HG03097 (cell line): Measurements from ENCODE around the gene ZNF778.
"Not testable (repeated sequence)": the region's sequence is repeated elsewhere in the genome, so short reads cannot be mapped to it uniquely, and the experiment has no call there.

Source experiments
- ATAC-seq: cut with Tn5 transposase; IDR thresholded peaks from one replicate; pipeline ENCODE4 v1.9.1; 2021; ENCODE audit not compliant: unreplicated experiment, low FRiP score

The ZNF778 gene

DNA sequence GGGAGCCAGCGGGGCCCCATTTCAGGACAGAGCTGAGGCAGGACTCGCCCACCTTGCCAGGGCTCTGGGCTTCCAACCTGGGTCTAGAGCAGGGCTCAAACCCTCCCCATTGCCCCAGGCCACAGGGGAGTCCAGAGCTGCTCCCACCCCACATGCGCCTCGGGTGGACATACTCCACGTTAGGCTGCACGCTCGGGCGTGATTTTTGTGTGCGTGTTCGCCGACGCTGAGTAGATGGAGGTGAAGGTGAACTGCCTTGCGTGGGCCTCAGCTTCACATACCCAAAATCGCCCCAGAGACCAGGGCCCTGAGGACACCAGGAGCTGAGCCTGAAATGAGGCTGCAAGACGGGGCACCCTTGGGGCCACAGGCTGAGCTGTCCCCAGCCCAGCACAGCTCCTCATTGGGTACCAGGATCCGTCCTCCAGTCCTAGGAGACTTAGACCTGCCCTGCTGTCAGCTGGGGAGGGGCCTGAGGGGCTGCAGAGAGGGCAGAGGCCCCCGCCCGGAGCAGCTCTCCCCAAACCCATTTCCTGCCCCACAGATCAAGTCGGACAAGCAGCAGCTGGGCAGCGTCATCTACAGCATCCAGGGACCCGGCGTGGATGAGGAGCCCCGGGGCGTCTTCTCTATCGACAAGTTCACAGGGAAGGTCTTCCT, 37.7 kb upstream of the ZNF778 start:
- ATAC-seq: no peak

DNA sequence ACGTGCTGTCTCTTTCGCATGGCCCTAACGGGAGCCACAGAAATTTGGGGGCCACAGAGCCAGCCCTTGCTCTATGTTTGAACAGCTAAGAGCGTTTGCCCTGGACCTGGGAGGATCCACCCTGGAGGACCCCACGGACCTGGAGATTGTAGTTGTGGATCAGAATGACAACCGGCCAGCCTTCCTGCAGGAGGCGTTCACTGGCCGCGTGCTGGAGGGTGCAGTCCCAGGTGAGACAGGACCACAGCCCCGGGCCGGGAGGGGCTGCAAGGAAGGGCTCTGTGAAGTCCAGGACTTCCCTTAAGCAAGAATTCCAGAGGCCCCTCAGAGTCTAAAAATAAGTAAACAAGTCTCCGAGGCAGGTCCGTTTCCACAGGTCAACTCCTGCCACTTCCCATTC, 34.0 kb upstream of the ZNF778 start:
- ATAC-seq: no peak

DNA sequence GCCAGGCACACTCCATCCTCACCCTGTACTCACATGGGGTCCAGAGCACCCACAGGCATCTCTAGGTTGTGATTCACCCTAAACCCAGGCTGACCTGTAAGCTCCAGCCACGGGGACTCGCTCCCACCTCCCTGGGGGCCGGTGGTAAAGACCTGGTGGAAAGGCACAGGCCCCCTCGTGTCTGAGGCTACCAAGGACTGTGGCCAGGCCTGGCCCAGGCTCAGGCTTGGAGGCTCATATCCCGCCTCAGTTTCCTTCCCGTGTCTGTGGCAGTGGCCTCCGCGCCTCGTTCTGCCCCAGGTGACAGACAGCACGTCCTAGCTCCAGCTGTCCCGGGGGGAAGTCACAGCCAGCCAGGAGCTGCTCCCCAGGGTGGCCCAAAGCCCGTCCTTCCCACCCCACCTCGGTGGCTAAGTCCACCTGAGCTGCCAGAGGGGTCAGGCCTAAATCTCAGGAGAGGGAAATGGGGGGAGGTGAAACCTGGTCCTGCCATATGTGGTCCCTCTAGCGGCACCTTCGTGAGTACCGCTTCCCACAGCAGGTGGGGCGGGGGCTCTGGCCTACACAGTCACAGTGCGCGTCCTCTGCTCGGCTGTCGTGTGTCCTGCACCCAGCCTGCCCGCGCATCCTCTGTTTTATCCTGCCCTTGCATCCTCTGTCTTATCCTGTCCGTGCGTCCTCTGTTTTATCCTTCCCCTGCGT, 33.4 kb upstream of the ZNF778 start:
- ATAC-seq: no peak

DNA sequence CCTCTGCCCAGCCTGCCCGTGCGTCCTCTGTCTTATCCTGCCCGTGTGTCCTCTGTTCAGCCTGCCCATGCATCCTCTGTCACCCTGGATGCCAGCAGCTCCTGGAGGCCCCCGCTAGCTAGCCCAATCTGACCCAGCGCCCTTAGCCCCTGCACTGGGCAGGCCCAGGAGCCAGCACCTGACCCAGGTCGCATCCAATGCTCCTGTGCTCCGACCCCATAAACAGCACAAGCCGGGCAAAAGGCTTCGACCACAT, 32.9 kb upstream of the ZNF778 start:
- no peak for ATAC-seq

DNA sequence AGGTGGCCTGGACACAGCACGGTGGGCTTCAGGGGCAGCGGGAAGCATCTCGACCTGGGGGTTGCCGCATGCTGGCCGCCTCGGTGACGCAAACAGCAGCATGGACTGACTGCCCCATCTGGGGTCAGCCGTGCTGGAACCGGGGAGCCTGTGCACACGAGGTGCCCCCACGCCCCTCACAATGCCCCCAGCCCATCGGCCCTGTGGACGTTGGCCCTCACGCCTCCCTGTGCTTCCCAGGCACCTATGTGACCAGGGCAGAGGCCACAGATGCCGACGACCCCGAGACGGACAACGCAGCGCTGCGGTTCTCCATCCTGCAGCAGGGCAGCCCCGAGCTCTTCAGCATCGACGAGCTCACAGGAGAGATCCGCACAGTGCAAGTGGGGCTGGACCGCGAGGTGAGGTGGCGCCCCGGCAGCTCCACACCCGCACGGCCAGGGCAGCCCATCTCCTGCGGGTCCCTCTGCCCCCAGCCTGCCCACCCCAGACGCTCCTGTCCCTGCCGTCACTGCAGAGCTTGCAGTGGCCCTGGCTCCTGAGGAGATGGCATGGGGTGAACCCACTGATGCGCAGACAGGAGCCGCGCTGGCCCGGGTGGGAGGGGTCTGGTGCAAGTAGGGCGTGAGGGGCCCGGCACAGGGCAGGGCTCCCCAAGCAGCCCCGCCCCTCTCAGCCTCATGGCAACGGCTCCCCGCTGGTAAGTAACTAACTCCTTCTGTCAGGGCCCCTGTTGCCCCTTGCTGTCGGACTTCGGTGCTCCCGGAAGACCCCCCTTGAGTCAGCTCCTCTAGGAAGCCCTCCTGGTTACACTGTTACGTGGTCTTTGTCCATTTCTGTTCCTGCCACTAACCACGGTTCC, 32.3 kb upstream of the ZNF778 start:
- ATAC-seq: no peak

DNA sequence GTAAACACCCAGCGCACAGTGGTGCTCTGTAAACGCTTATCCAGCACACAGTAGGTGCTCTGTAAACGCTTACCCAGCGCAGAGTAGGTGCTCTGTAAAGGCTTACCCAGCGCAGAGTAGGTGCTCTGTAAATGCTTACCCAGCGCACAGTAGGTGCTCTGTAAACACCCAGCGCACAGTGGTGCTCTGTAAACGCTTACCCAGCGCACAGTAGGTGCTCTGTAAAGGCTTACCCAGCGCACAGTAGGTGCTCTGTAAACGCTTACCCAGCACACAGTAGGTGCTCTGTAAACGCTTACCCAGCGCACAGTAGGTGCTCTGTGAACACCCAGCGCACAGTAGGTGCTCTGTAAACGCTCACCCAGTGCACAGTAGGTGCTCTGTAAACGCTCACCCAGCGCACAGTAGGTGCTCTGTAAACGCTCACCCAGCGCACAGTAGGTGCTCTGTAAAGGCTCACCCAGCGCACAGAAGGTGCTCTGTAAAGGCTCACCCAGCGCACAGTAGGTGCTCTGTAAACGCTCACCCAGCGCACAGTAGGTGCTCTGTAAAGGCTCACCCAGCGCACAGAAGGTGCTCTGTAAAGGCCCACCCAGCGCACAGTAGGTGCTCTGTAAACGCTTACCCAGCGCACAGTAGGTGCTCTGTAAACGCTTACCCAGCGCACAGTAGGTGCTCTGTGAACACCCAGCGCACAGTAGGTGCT, 31.5 kb upstream of the ZNF778 start:
- ATAC-seq: not testable (repeated sequence)

DNA sequence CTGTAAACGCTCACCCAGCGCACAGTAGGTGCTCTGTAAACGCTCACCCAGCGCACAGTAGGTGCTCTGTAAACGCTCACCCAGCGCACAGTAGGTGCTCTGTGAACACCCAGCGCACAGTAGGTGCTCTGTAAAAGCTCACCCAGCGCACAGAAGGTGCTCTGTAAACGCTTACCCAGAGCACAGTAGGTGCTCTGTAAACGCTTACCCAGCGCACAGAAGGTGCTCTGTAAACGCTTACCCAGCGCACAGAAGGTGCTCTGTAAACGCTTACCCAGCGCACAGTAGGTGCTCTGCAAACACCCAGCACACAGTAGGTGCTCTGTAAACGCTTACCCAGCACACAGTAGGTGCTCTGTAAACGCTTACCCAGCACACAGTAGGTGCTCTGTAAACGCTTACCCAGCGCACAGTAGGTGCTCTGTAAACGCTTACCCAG, 30.9 kb upstream of the ZNF778 start:
- not testable (repeated sequence) for ATAC-seq

DNA sequence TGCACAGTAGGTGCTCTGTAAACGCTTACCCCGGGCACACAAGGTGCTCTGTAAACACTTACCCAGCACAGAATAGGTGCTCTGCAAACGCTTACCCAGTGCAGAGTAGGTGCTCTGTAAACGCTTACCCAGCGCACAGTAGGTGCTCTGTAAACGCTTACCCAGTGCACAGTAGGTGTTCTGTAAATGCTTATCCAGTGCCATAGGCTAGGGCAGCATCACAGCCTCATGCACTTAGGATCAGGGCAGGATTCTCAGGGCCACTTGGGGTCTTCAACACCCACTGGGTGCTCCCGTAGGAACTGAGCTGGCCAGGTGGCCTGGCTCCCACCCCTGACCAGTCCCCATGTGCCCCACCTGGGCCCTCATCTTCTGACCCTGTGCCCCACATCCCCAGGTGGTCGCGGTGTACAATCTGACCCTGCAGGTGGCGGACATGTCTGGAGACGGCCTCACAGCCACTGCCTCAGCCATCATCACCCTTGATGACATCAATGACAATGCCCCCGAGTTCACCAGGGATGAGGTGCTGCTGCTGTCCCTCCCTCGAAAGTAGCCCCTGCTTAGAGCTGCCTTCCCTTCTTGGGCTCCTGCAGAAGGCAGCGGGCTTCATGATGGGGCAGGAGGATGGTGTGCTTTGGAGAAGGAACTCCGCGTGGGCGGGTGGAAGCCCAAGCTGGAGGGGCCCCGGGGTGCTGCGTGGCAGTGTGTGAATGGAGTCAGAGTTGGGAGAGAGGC, 30.3 kb upstream of the ZNF778 start:
- no peak for ATAC-seq

DNA sequence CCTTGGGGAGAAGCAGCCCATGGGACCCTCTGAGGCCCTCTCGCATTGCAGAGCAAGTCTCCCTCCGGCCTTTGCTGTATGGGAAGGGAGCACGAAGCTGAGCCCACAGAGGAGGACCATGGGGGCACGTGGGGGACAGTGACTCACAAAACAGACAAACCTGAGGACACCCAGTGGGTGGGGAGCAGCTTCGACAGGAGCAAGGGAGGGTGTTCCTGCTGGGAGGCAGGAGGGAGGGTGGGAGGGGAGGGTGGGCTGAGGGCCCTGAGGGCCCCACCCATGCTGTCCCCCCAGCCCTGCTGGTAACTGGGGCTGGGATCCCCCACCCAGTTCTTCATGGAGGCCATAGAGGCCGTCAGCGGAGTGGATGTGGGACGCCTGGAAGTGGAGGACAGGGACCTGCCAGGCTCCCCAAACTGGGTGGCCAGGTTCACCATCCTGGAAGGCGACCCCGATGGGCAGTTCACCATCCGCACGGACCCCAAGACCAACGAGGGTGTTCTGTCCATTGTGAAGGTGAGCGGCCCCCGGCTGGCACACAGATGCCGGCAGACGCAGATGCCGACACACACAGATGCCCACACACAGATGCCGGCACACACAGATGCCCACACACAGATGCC, 29.6 kb upstream of the ZNF778 start:
- ATAC-seq: no peak

DNA sequence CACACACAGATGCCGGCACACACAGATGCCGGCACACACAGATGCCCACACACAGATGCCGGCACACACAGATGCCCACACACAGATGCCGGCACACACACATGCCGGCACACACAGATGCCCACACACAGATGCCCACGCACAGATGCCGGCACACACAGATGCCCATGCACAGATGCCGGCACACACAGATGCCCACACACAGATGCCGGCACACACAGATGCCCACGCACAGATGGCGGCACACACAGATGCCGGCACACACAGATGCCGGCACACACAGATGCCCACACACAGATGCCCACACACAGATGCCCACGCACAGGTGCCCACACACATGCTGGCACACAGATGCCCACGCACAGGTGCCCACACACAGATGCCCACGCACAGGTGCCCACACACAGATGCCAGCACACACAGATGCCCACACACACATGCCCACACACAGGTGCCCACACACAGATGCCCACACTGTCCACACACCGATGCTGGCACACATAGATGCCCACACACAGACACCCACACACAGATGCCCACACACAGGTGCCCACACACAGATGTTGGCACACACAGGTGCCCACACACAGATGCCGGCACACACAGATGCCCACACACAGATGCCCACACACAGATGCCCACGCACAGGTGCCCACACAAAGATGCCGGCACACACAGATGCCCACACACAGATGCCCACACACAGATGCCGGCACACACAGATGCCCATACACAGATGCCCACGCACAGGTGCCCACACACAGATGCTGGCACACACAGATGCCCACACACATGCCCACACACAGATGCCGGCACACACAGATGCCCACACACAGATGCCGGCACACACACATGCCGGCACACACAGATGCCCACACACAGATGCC, 28.8 kb upstream of the ZNF778 start:
- ATAC-seq: not testable (repeated sequence)

DNA sequence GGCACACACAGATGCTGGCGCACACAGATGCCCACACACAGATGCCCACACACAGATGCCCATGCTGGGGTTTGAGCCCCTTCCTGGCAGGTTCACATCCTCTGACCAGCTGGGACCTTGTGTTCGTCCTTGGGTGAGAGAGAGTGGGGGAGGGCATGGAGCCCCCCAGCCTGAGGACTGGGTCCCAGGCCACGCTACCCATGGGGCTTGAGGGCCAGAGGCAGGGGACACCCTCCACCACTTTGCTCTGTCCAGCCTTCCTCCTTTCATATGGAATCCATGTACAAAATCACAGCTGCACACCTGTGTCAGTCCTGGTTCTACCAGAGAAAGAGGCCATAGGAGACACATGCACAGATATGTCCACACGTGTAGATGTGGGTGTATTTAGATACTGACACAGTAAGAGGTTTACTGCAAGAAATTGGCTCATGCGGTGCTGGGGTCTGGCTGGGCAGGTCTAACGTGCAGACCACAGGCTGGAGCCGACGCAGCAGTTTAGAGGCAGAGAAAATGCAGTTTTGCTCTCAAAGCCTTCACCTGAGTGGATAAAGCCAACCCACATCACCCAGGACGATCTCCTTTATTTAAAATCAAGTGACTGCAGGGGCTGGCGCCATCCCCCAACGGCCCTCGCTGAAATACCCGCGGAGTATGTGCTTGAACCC, 28.0 kb upstream of the ZNF778 start:
- ATAC-seq: no peak

DNA sequence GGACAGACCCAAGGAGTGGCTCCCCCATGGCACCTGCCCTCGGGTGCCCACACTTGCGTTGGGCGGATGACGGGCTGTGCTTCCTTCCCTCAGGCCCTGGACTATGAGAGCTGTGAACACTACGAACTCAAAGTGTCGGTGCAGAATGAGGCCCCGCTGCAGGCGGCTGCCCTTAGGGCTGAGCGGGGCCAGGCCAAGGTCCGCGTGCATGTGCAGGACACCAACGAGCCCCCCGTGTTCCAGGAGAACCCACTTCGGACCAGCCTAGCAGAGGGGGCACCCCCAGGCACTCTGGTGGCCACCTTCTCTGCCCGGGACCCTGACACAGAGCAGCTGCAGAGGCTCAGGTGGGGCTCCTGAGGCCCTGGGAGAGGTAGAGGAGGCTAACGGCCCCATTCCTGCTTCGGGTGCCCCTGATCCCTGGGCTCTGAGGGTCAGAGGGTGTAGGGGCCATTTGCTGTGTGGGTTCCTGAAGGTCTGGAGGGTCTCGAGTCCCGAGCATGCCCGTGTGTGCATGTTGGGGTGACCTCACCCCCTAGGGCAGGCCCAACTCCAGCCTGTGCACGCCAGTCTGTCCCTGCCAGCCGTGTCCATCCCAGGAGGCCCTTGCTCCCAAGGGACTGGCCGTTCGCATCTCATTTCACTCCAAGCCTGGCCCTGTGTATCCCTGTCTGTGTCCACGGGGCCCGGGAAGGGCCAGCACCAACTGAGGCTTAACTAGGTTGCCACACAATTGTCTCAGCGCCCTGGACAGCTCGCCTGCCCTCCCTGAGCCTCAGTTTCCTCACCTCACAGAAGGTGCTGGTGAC, 27.1 kb upstream of the ZNF778 start:
- ATAC-seq: no peak

DNA sequence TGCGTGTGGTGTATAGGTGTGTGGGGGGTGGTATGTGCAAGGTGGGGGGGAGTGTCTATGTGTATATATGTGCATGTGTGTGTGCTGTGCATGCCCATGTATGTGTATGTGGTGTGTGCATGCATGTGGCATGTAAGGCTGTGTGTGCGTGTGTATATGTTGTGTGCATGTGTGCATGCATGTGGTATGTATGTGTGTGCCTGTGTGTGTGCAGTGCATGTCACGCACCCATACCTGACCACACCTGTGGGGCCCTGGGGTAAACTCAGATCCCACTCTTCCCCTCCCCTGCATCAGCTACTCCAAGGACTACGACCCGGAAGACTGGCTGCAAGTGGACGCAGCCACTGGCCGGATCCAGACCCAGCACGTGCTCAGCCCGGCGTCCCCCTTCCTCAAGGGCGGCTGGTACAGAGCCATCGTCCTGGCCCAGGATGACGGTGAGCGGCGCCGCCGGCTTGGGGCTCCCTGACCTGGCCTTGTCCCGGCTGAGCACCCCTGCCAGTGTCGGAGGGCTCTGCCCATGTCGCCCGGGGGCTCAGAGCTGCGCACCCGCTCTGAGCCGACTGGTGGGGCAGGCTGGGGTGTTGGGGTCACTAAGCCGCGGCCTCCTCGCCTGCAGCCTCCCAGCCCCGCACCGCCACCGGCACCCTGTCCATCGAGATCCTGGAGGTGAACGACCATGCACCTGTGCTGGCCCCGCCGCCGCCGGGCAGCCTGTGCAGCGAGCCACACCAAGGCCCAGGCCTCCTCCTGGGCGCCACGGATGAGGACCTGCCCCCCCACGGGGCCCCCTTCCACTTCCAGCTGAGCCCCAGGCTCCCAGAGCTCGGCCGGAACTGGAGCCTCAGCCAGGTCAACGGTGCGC, 26.2 kb upstream of the ZNF778 start:
- ATAC-seq: no peak

DNA sequence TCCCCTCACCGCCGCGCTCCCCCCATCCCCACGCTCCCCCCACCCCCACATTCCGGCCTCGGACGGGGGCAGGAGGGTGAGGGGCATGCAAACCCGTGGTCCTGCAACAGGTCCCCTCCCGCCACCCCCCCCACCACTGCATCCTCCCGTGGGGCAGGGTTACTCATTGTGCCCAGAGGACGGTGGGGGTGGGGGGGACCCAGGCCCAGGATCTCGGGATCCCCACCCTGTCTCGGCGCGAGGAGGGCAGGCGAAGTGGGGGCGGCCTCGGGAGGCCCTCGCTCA, 25.7 kb upstream of the ZNF778 start:
- no peak for ATAC-seq

DNA sequence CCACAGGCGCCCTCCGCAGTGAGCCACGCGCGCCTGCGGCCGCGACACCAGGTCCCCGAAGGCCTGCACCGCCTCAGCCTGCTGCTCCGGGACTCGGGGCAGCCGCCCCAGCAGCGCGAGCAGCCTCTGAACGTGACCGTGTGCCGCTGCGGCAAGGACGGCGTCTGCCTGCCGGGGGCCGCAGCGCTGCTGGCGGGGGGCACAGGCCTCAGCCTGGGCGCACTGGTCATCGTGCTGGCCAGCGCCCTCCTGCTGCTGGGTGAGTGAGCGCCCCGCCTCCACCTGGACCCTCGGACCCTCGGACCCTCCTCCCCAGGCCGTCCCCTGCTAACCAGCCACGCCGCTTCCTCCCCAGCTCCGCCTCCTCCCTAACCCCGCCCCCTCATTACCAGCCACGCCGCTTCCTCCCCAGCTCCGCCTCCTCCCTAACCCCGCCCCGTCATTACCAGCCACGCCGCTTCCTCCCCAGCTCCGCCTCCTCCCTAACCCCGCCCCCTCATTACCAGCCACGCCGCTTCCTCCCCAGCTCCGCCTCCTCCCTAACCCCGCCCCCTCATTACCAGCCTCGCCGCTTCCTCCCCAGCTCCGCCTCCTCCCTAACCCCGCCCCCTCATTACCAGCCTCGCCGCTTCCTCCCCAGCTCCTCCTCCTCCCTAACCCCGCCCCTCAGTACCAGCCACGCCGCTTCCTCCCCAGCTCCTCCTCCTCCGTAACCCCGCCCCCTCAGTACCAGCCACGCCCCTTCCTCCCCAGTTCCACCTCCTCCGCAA, 25.1 kb upstream of the ZNF778 start:
- not testable (repeated sequence) for ATAC-seq

DNA sequence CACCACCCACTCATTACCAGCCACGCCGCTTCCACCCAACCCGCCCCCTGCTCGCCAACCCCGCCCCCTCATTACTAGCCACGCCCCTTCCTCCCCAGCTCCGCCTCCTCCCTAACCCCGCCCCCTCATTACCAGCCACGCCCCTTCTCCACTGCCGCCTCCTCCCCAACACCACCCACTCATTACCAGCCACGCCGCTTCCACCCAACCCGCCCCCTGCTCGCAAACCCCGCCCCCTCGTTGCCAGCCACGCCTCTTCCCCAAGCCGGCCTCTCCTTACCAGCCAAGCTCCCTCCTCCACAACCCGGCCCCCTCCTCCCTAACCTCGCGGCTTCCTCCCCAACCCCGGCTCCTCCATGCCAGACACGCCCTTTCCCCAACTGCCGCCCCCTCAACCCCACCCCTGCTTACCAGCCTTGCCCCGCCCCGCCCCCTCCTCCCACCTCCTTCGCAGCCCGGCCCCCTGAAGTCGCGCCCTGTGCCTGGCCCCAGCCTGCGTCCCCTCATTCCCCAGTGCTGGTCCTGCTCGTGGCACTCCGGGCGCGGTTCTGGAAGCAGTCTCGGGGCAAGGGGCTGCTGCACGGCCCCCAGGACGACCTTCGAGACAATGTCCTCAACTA, 24.4 kb upstream of the ZNF778 start:
- ATAC-seq: no peak
